ENCODE measurements around the gene DCT.

Gene DCT

DNA sequence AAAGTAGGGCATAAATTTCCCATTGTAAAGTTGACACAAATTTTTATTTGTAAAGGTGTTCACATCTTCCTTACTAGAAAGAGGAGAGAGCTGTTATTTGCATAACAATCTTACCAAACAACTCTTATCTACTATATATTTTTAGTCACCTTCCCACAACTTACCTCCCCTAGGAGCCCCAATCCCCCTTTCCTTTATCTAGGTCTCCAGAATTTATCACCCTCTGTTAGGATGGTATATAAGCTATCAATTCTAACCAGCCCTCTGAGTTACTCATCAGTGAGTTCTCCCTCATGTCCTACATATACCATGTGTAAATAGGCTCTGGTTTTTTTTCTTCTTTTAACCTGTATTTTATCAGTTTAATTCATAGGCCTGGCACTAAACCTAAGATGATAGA, 62.2 kb downstream of the DCT start:
- H3K9me3 ChIP-seq (ENCODE audit: insufficient read depth, low read depth, low read length): no peaks in the 10 kb centered on the region
- H4K20me1 ChIP-seq (ENCODE audit: insufficient read depth, low read length, poor library complexity, severe bottlenecking): no peaks in the 10 kb centered on the region
- H3K36me3 ChIP-seq (ENCODE audit: insufficient read depth, low read length): no peaks in the 10 kb centered on the region
- H3K4me1 ChIP-seq (ENCODE audit: insufficient read depth, low read length, poor library complexity, severe bottlenecking): peaks cover 4% of the 10 kb centered on the region
- H3F3A ChIP-seq (ENCODE audit: low read depth): no peaks in the 10 kb centered on the region
- H3K27me3 ChIP-seq (ENCODE audit: insufficient read depth, low read length, poor library complexity, severe bottlenecking): no peaks in the 10 kb centered on the region
- H3K4me3 ChIP-seq (ENCODE audit: low read length, poor library complexity, severe bottlenecking): no peak overlapping the region
- H3K4me2 ChIP-seq (ENCODE audit: low read depth, low read length, poor library complexity, severe bottlenecking): no peak overlapping the region
- H2AFZ ChIP-seq (ENCODE audit: low read length): no peak overlapping the region
- no peaks in the 10 kb centered on the region for H3K79me2 ChIP-seq (ENCODE audit: insufficient read depth, low read length)
- H3K9me2 ChIP-seq (replicated peaks; ENCODE audit: low read depth, low read length): no peaks in the 10 kb centered on the region
- H3K9ac ChIP-seq (ENCODE audit: low read depth, low read length, poor library complexity, severe bottlenecking): no peak overlapping the region
- no peak for TF ChIP-seq EZH2phosphoT487 (IDR thresholded peaks at IDR 0.05; ENCODE audit: borderline replicate concordance)
- TF ChIP-seq, protein P1, sequence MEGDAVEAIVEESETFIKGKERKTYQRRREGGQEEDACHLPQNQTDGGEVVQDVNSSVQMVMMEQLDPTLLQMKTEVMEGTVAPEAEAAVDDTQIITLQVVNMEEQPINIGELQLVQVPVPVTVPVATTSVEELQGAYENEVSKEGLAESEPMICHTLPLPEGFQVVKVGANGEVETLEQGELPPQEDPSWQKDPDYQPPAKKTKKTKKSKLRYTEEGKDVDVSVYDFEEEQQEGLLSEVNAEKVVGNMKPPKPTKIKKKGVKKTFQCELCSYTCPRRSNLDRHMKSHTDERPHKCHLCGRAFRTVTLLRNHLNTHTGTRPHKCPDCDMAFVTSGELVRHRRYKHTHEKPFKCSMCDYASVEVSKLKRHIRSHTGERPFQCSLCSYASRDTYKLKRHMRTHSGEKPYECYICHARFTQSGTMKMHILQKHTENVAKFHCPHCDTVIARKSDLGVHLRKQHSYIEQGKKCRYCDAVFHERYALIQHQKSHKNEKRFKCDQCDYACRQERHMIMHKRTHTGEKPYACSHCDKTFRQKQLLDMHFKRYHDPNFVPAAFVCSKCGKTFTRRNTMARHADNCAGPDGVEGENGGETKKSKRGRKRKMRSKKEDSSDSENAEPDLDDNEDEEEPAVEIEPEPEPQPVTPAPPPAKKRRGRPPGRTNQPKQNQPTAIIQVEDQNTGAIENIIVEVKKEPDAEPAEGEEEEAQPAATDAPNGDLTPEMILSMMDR (conservative IDR thresholded peaks at IDR 0.05; ENCODE audit: low read length): no peak

DNA sequence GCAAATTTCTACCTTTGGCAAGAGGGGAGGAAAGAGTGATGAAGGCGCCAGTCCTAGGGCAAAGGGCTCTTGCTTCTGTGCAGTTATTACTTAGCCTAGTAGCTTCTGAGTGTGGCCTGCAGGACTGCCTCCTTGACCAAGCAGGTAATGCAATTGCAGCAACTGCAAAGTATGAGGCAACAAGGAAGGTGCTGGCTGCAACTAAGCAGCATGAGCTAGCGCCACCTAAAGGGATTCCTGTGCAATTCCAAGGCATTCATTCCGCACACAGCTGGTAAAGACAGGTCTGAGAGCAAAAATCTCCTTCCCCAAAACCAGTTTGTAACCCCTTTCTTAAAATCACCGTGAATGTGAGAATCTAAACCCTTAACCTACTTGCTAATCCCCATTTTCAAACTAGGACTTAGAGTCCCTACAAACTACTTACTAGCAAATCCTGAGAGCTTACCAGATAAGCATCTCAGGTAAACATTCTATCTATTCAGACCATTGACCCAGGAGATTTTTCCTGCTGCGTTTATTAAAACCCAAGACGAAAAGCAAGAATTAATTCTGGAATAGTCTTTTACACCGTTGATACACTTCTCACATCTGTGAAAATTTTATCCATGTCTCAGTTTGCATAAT, 62.9 kb downstream of the DCT start:
- Histone ChIP-seq H3K27me3 (ENCODE audit: insufficient read depth, low read length, poor library complexity, severe bottlenecking) (no peaks in the 10 kb centered on the region), H2AFZ (ENCODE audit: low read length) (no peak overlapping the region), H3K9me2 (replicated peaks; ENCODE audit: low read depth, low read length) (no peaks in the 10 kb centered on the region), H4K20me1 (ENCODE audit: insufficient read depth, low read length, poor library complexity, severe bottlenecking) (no peaks in the 10 kb centered on the region), H3K4me3 (ENCODE audit: low read length, poor library complexity, severe bottlenecking) (no peak overlapping the region), H3K36me3 (ENCODE audit: insufficient read depth, low read length) (no peaks in the 10 kb centered on the region), H3K4me2 (ENCODE audit: low read depth, low read length, poor library complexity, severe bottlenecking) (no peak overlapping the region), H3F3A (ENCODE audit: low read depth) (no peaks in the 10 kb centered on the region), H3K9ac (ENCODE audit: low read depth, low read length, poor library complexity, severe bottlenecking) (no peak overlapping the region), H3K4me1 (ENCODE audit: insufficient read depth, low read length, poor library complexity, severe bottlenecking) (peaks cover 4% of the 10 kb centered on the region), H3K79me2 (ENCODE audit: insufficient read depth, low read length) (no peaks in the 10 kb centered on the region), H3K9me3 (ENCODE audit: insufficient read depth, low read depth, low read length) (no peaks in the 10 kb centered on the region)
- no peak for TF ChIP-seq EZH2phosphoT487 (IDR thresholded peaks at IDR 0.05; ENCODE audit: borderline replicate concordance)
- TF ChIP-seq, protein P1 (conservative IDR thresholded peaks at IDR 0.05; ENCODE audit: low read length): peak; percentile 62

DNA sequence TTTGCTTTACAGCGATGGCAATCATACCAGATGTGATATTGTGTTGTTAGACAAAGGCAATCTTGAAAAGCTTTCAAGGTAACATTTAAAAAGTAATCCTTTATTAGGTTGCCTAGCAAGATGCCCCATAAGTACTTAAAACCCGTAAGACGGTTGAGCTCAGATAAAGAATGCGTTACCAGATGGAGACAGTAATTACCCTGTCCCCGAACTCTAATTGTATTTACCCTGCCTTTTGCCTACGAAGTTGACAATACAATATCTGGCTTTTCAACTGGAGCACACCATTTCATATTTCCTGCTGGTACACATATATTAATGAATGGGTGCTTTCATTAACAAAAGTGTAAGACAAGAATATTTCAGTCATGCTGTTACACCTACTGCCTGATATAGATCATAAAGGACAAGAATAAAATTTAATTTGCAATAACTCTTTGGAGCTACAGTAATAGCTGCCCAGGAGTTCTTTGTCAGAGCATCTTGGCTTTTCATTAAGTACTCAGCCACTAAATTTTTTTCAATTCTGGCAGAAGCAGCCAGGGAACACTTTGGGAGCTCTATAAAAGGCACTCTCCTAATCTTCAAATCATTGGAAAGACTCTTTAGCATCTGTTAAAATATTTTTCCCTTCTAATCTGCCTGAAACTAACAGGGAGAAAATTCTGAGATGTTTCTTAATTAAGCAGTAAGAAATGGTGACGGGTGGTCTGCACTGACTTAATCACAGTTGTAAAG, 63.8 kb downstream of the DCT start:
- Histone ChIP-seq H3K9me3 (ENCODE audit: insufficient read depth, low read depth, low read length) (no peaks in the 10 kb centered on the region), H3K9me2 (replicated peaks; ENCODE audit: low read depth, low read length) (no peaks in the 10 kb centered on the region), H3K79me2 (ENCODE audit: insufficient read depth, low read length) (no peaks in the 10 kb centered on the region), H2AFZ (ENCODE audit: low read length) (no peak overlapping the region), H3F3A (ENCODE audit: low read depth) (no peaks in the 10 kb centered on the region), H4K20me1 (ENCODE audit: insufficient read depth, low read length, poor library complexity, severe bottlenecking) (no peaks in the 10 kb centered on the region), H3K4me2 (ENCODE audit: low read depth, low read length, poor library complexity, severe bottlenecking) (no peak overlapping the region), H3K36me3 (ENCODE audit: insufficient read depth, low read length) (no peaks in the 10 kb centered on the region), H3K4me3 (ENCODE audit: low read length, poor library complexity, severe bottlenecking) (no peak overlapping the region), H3K27me3 (ENCODE audit: insufficient read depth, low read length, poor library complexity, severe bottlenecking) (no peaks in the 10 kb centered on the region), H3K4me1 (ENCODE audit: insufficient read depth, low read length, poor library complexity, severe bottlenecking) (peaks cover 4% of the 10 kb centered on the region), H3K9ac (ENCODE audit: low read depth, low read length, poor library complexity, severe bottlenecking) (no peak overlapping the region)
- TF ChIP-seq EZH2phosphoT487 (IDR thresholded peaks at IDR 0.05; ENCODE audit: borderline replicate concordance): no peak
- TF ChIP-seq, protein P1 (conservative IDR thresholded peaks at IDR 0.05; ENCODE audit: low read length): no peak

Measured in Loucy (cell line).